ENCODE data around the gene ATP6V1G1. TPM values are rescaled to one million over a fixed set of nuclear protein-coding genes. Genes with fewer than 3 reads are reported as not detected.

The ATP6V1G1 gene
- total RNA-seq (2022), result 87.1 and 118 TPM in 2 replicates
- percentile 94 among the genes with signal in this experiment for Bru-seq, nascent RNA
- BruChase-seq, experiment 1, labeled RNA remaining after a 6-hour chase, result percentile 97 among the genes with signal in this experiment
- percentile 94 among the genes with signal in this experiment for BruChase-seq, experiment 2, labeled RNA remaining after a 2-hour chase
- long read RNA-seq, transcript ATP6V1G1-201 (3 exons, 1,080 nt), result major isoform, 333 of 339 reads
- long read RNA-seq, partial matches to known transcripts, result 0 of 339 reads
- long read RNA-seq, other reads (novel, unspliced or antisense), result 6 of 339 reads

- CTCF ChIA-PET, result interaction anchor here (0.5 to 1.6 kb wide), 14 partner anchors 11 to 1315 kb away, joined by 3 to 8 read pairs (median 4); no protein-coding TSS in a partner anchor
- Mint-ChIP-seq H3K27me3 (ENCODE audit: insufficient read depth, unreplicated experiment) (no peaks in the 10 kb centered on the region), H3K36me3 (ENCODE audit: insufficient read depth, unreplicated experiment) (peaks cover 33% of the 10 kb centered on the region), H3K4me3 (ENCODE audit: unreplicated experiment) (peak within 1 kb of the TSS; percentile 100), H3K27ac (ENCODE audit: low read depth, unreplicated experiment) (peak within 1 kb of the TSS; percentile 100), H3K9me3 (ENCODE audit: unreplicated experiment) (no peaks in the 10 kb centered on the region), H3K4me1 (ENCODE audit: insufficient read depth, unreplicated experiment) (peaks cover 35% of the 10 kb centered on the region)
- intact Hi-C loops (cut with micrococcal nuclease), result loop anchor here (1.0 to 5.0 kb wide), 4 partner anchors 35 to 155 kb away; partner anchors contain the start of gene WHRN
- BruUV-seq (replicated peaks), result TSS peak; percentile 51
- peak; percentile 99 for DNase-seq (ENCODE audit: unreplicated experiment)
- POLR2A ChIA-PET, result interaction anchor here (0.6 to 4.3 kb wide), 36 partner anchors 10 to 530 kb away, joined by 3 to 110 read pairs (median 4); partner anchors contain the start of genes TMEM268, TNC and WHRN
- TF ChIP-seq CTCF (IDR thresholded peaks at IDR 0.05; ENCODE audit: unreplicated experiment), result no peak
Observed at GRCh38 chr9:114587345-114588202, at the start of gene ATP6V1G1. Gene ATP6V1G1, plus strand, starts transcription at chr9:114587769. Its CDS starts 70 bp downstream, at chr9:114587839.

- no TSS peak for BruUV-seq (replicated peaks)
Observed at GRCh38 chr9:114538241-114538640, 49.3 kb upstream of the ATP6V1G1 start.

GRCh38 chr9:114539701-114540380, 47.7 kb upstream of the ATP6V1G1 start:
- intact Hi-C loops (cut with micrococcal nuclease), result no loop called here
- no peak for DNase-seq (ENCODE audit: unreplicated experiment)
- H3K9me3 Mint-ChIP-seq (ENCODE audit: unreplicated experiment), result no peaks in the 10 kb centered on the region
- TF ChIP-seq CTCF (IDR thresholded peaks at IDR 0.05; ENCODE audit: unreplicated experiment), result no peak
- no peaks in the 10 kb centered on the region for H3K27me3 Mint-ChIP-seq (ENCODE audit: insufficient read depth, unreplicated experiment)
- POLR2A ChIA-PET, result interaction anchor here (1.6 to 4.0 kb wide), 2 partner anchors 10 to 49 kb away, joined by 7 to 27 read pairs; partner anchors contain the start of gene ATP6V1G1
- H3K4me3 Mint-ChIP-seq (ENCODE audit: unreplicated experiment), result no peak overlapping the region
- no peak overlapping the region for H3K27ac Mint-ChIP-seq (ENCODE audit: low read depth, unreplicated experiment)
- H3K4me1 Mint-ChIP-seq (ENCODE audit: insufficient read depth, unreplicated experiment), result no peaks in the 10 kb centered on the region
- BruUV-seq (replicated peaks), result no TSS peak
- H3K36me3 Mint-ChIP-seq (ENCODE audit: insufficient read depth, unreplicated experiment), result no peaks in the 10 kb centered on the region
- CTCF ChIA-PET, result interaction anchor here (0.9 to 6.0 kb wide), 5 partner anchors 10 to 134 kb away, joined by 5 to 45 read pairs (median 15); no protein-coding TSS in a partner anchor

More at GRCh38 chr9:114538241-114538640, 49.3 kb upstream of the ATP6V1G1 start:
- Mint-ChIP-seq H3K36me3 (ENCODE audit: insufficient read depth, unreplicated experiment) (no peaks in the 10 kb centered on the region), H3K4me3 (ENCODE audit: unreplicated experiment) (no peak overlapping the region), H3K9me3 (ENCODE audit: unreplicated experiment) (no peaks in the 10 kb centered on the region), H3K27me3 (ENCODE audit: insufficient read depth, unreplicated experiment) (no peaks in the 10 kb centered on the region), H3K27ac (ENCODE audit: low read depth, unreplicated experiment) (no peak overlapping the region), H3K4me1 (ENCODE audit: insufficient read depth, unreplicated experiment) (no peaks in the 10 kb centered on the region)
- intact Hi-C loops (cut with micrococcal nuclease), result loop anchor here (1.0 kb wide), 1 partner anchor 115 kb away; no protein-coding TSS in a partner anchor
- ChIA-PET CTCF (interaction anchor here (0.6 to 6.0 kb wide), 18 partner anchors 9 to 133 kb away, joined by 3 to 45 read pairs (median 4); partner anchors contain the start of gene ATP6V1G1), POLR2A (interaction anchor here (0.5 to 4.0 kb wide), 8 partner anchors 9 to 115 kb away, joined by 3 to 27 read pairs (median 4); partner anchors contain the start of gene ATP6V1G1)
- DNase-seq (ENCODE audit: unreplicated experiment), result peak; percentile 34
- no peak for TF ChIP-seq CTCF (IDR thresholded peaks at IDR 0.05; ENCODE audit: unreplicated experiment)
